ENCODE data around the gene SLCO2A1.

Gene SLCO2A1

GRCh38 chr3:133928136-133928893 is 101.4 kb downstream of the SLCO2A1 start:
- TF ChIP-seq CTCF (IDR thresholded peaks at IDR 0.05; ENCODE audit: extremely low read depth, missing control alignments): no peak
- no peak for DNase-seq (ENCODE audit: low spot score)

GRCh38 chr3:133927540-133928066 is 102.1 kb downstream of the SLCO2A1 start:
- peak; percentile 58 for TF ChIP-seq CTCF (IDR thresholded peaks at IDR 0.05; ENCODE audit: extremely low read depth, missing control alignments)
- DNase-seq (ENCODE audit: low spot score): peak; percentile 95

GRCh38 chr3:133926736-133927539 is 102.8 kb downstream of the SLCO2A1 start:
- DNase-seq (ENCODE audit: low spot score): no peak
- TF ChIP-seq CTCF (IDR thresholded peaks at IDR 0.05; ENCODE audit: extremely low read depth, missing control alignments): no peak

- DNase-seq (ENCODE audit: low spot score): no peak
- TF ChIP-seq CTCF (IDR thresholded peaks at IDR 0.05; ENCODE audit: extremely low read depth, missing control alignments): no peak
Observed at GRCh38 chr3:133925960-133926735, 103.6 kb downstream of the SLCO2A1 start.

GRCh38 chr3:133924041-133924440 is 105.7 kb downstream of the SLCO2A1 start:
- no peak for TF ChIP-seq CTCF (IDR thresholded peaks at IDR 0.05; ENCODE audit: extremely low read depth, missing control alignments)
- DNase-seq (ENCODE audit: low spot score): no peak

GRCh38 chr3:133921592-133921991 is 108.1 kb downstream of the SLCO2A1 start:
- no peak for DNase-seq (ENCODE audit: low spot score)
- no peak for TF ChIP-seq CTCF (IDR thresholded peaks at IDR 0.05; ENCODE audit: extremely low read depth, missing control alignments)
